HG03025 (cell line): ENCODE data around the gene RASSF5.
"Not testable (repeated sequence)": the region's sequence is repeated elsewhere in the genome, so short reads cannot be mapped to it uniquely, and the experiment has no call there.

Source experiments
- ATAC-seq: cut with Tn5 transposase; IDR thresholded peaks from one replicate; pipeline ENCODE4 v1.9.1; 2021; ENCODE audit warnings: mild to moderate bottlenecking, moderate library complexity; ENCODE audit not compliant: unreplicated experiment, low FRiP score

RASSF5 gene

DNA sequence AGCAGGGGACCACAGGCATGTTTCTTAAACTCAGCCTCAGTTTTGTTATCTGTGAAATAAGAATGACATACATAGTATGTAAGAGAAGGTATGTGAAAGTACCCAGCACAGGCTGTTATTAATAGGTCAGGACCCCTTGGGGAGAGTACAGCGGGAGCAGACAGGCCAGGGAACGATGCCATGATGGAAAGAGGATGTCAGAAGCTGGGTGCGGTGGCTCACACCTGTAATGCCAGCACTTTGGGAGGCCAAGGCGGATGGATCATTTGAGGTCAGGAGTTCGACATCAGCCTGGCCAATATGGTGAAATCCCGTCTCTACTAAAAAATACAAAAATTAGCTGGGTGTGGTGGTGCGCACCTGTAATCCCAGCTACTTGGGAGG is 73.8 kb downstream of the RASSF5 start:
- ATAC-seq: not testable (repeated sequence)

DNA sequence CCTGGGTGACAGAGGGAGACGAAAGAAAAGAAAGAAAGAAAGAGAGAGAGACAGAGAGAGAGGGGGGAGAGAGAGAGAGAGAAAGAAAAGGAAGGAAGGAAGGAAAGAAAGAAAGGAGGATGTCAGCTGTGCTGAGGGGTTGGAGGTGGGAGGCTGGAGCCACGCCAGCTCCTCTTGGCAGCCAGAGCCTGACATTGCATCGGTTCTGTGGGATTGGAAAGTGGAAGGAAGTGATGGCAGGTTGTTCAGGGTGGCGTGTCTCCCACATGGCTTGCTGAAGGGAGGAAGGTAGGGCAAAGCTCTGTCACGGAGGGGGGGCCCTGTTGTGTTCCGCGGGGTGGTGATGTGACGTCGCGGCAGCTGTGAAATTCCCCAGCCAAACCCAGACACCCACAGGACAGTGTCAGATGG is 74.2 kb downstream of the RASSF5 start:
- ATAC-seq: no peak

DNA sequence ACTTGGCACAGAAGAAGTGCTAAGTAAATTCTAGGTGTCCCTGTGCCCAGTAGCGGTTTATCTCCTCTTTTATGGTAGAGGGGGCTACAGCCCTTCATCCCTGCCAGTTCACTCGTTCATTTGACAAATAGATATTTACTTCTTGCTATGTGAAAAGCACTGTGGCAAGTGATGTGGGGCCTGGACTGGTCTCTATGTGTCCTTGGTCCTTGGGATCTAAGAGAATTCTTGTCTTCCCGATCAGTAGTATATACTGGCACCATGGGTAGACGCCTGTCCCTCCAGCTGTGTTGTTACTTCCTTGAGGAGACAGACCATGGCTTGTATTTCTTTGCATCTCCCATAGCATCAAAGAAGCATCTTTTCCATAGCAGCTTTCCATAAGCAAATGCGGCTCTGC is 75.2 kb downstream of the RASSF5 start:
- ATAC-seq: no peak

DNA sequence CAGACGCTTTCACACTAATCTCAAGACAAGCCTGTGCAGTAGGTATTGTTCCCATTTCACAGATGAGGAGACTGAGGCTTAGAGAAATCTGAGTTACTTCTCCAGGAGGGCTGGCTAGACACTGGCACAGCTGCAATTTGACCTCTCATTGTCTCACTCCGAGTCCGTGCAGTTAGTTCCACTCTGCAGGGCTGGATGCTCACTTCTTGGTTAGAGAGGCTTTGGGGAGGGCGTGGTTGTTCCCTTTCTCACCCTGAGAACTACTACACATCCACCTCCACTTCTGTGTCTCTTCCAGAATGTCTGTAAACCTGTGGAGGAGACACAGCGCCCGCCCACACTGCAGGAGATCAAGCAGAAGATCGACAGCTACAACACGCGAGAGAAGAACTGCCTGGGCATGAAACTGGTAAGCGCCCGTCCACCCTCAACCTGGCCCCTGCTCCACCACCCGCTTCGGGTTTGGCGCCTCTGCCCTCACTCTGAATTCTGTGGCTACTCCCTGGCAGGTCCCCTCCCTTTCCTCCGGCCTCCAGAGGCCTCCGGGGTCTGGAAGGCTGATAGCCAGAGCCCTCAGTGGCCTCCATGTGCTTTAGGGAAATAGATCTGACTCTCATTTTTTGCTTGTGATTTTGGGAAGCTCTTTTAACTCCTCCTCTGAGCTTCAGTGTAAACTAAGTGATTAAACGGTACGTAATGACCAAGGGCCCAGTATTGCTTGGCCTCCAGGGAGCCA is 75.8 kb downstream of the RASSF5 start:
- no peak for ATAC-seq

DNA sequence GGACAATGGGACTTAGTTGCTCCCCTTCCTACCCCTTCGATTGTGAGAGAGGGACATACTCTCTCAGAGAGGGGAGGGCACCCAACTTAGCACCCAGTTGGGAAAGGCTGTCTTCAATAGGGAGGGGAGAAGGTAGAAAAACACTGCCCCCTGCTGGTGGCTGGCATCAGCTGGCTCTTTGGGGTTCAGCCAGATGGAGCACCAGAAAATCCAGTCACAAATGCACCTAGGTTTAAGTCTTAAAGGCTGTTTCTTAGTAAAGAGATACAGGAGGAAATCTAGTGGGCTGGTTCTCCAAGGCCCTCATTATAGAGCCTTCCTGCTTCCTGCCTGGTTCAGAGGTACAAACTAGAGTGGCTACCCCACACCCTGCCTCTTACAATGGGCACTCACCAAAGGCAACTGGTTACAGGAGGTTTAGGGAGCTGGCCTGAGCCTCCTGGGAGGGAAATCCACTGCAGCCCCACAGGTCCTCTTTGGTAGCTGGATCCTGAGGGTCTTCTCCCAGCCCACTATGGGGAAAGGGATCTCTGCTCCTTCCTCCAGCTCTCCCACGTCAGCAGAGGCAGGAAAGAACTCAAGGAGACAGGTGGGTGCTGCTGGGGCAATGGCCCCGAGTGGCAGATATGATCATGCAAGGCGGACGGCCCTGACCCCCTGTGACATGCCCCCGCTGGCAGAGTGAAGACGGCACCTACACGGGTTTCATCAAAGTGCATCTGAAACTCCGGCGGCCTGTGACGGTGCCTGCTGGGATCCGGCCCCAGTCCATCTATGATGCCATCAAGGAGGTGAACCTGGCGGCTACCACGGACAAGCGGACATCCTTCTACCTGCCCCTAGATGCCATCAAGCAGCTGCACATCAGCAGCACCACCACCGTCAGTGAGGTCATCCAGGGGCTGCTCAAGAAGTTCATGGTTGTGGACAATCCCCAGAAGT is 76.6 kb downstream of the RASSF5 start:
- ATAC-seq: no peak

DNA sequence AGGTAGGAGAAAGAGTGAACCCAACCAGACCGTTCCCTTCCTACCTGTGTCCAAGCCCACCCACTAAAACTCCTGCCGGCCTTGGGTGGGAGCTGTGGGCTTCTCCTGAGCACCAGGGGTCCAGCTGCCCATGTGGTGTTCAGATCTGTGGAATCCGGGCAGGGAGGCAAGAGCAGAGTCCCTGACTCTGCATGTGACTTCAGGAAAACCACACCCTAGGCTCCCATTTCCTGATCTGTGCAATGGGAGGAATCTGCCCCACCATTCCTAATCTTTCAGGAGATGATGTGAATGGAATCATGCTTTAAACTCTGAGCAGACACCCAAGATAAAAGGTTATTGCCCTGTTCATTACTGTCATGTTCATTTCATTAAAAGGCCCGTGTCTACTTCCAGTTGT is 77.4 kb downstream of the RASSF5 start:
- ATAC-seq: no peak

DNA sequence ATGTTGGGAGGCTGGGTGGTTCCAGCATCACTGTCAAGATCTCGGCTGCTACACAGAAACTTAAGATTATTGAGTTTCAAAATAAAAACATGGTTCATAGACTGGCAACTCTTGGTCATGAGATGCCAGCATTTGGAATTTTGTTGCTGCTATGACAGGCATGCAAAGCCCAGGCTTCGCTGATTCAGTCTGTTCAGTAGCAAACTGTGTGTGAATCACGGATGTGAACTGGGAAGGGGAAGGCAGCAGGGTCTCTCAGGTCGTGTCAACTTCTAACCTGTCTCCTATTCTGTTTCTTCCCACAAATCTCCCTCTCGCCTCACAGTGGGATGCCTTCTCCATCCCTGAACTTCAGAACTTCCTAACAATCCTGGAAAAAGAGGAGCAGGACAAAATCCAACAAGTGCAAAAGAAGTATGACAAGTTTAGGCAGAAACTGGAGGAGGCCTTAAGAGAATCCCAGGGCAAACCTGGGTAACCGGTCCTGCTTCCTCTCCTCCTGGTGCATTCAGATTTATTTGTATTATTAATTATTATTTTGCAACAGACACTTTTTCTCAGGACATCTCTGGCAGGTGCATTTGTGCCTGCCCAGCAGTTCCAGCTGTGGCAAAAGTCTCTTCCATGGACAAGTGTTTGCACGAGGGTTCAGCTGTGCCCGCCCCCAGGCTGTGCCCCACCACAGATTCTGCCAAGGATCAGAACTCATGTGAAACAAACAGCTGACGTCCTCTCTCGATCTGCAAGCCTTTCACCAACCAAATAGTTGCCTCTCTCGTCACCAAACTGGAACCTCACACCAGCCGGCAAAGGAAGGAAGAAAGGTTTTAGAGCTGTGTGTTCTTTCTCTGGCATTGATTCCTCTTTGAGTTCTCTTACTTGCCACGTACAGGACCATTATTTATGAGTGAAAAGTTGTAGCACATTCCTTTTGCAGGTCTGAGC is 79.4 kb downstream of the RASSF5 start:
- ATAC-seq: no peak

GRCh38 chr1:206587904-206588303 is 80.6 kb downstream of the RASSF5 start:
- ATAC-seq: no peak

GRCh38 chr1:206588492-206588891 is 81.2 kb downstream of the RASSF5 start:
- no peak for ATAC-seq

- no peak for ATAC-seq
These were observed 81.9 kb downstream of the RASSF5 start for GRCh38 chr1:206589206-206589605.

- ATAC-seq: no peak
These were observed 82.9 kb downstream of the RASSF5 start for GRCh38 chr1:206590025-206590758.

DNA sequence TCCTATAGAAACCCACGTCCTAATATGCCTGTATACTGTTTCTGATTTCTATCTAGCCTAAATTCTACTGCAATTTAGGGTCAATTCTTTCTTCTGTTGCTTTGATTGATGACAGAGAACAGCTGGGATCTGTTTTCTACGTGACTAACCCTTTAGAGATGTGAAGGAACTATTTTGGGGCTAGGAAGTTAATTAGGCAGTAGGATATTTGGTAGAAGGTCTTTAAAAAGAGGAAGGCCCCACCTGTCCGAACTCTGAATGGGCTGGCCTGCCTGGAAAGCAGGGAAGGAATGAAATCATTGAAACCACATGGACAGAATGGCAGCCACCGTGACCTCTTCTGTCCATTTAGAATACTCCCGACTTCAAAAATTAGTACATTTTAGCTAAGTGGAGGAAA is 83.9 kb downstream of the RASSF5 start:
- no peak for ATAC-seq

GRCh38 chr1:206591696-206592095 is 84.4 kb downstream of the RASSF5 start:
- ATAC-seq: no peak

DNA sequence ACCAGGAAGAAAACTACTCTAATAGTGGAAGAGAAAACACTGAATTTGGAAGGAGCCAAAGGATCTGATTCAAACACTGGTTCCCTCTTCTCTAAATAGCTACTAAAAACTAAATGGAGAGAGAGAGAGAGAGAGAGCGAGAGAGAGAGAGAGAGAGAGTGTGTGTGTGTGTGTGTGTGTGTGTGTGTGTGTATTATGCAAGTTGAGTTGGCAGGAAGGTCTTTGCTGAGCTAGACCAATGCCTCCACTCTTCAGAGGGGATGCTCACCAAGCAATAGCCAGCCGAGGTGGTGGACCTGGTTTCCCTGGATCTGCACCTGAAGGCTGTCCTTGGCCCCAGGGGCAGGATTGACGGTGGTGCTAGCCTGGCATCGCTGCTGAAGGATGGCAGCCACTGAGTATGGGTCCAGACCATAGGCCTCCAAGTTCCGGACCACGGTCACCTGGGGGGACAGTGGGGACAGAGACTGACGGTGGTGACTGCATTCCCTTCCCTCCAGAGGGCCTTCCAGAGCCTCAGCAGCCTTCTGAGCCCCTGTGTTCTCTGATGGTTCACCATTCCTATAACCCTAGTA is 86.1 kb downstream of the RASSF5 start:
- no peak for ATAC-seq

GRCh38 chr1:206595581-206596318 is 88.4 kb downstream of the RASSF5 start:
- ATAC-seq: no peak

GRCh38 chr1:206596319-206596666 is 89.0 kb downstream of the RASSF5 start:
- no peak for ATAC-seq

- no peak for ATAC-seq
These were observed 93.2 kb downstream of the RASSF5 start for GRCh38 chr1:206600527-206600926.

GRCh38 chr1:206604861-206605260 is 97.5 kb downstream of the RASSF5 start:
- no peak for ATAC-seq

GRCh38 chr1:206606867-206607266 is 99.5 kb downstream of the RASSF5 start:
- no peak for ATAC-seq
